RCC 7860 (cell line): ENCODE data around the gene WASF2.
A peak's percentile ranks its signal among the peaks of the same experiment; 100 is the strongest.
"Not testable (repeated sequence)": the region's sequence is repeated elsewhere in the genome, so short reads cannot be mapped to it uniquely, and the experiment has no call there.

Experiments used
- DNase-seq: peaks from one replicate; pipeline ENCODE4 v3.0.0-alpha.2; 2015; ENCODE audit warnings: low spot score
- FAIRE-seq: peaks from 2 replicates; lab custom pipeline; 2012; peaks lifted over from hg19 to GRCh38; lab: Jason Lieb, UNC

WASF2 gene

GRCh38 chr1:27400082-27400962 lies 89.6 kb downstream of the WASF2 start:
- FAIRE-seq = no peak
- DNase-seq = no peak

GRCh38 chr1:27399251-27400025 lies 90.5 kb downstream of the WASF2 start:
- FAIRE-seq (no peak), DNase-seq (no peak)

- no peak for DNase-seq
Measured at GRCh38 chr1:27398405-27399149, 91.4 kb downstream of the WASF2 start.

GRCh38 chr1:27397749-27398148 lies 92.2 kb downstream of the WASF2 start:
- DNase-seq (no peak), FAIRE-seq (no peak)

More at GRCh38 chr1:27398405-27399149, 91.4 kb downstream of the WASF2 start:
- FAIRE-seq = no peak

- no peak for FAIRE-seq
- DNase-seq = no peak
Measured at GRCh38 chr1:27397110-27397509, 92.9 kb downstream of the WASF2 start.

GRCh38 chr1:27395441-27396195 lies 94.3 kb downstream of the WASF2 start:
- FAIRE-seq (no peak), DNase-seq (peak; percentile 41)

GRCh38 chr1:27394925-27395324 lies 95.0 kb downstream of the WASF2 start:
- FAIRE-seq = no peak
- DNase-seq = no peak

- no peak for FAIRE-seq
- DNase-seq = no peak
Measured at GRCh38 chr1:27394282-27394658, 95.7 kb downstream of the WASF2 start.

- DNase-seq (no peak), FAIRE-seq (no peak)
Measured at GRCh38 chr1:27393641-27394281, 96.2 kb downstream of the WASF2 start.

- DNase-seq (no peak), FAIRE-seq (no peak)
Measured at GRCh38 chr1:27392778-27393635, 97.0 kb downstream of the WASF2 start.

GRCh38 chr1:27392096-27392777 lies 97.7 kb downstream of the WASF2 start, which contains the start of gene GPR3:
Gene GPR3 (plus strand): TSS chr1:27392622. CDS start chr1:27393799, 1,177 bp downstream.
- no peak for FAIRE-seq

GRCh38 chr1:27391511-27392095 lies 98.4 kb downstream of the WASF2 start:
- FAIRE-seq (no peak), DNase-seq (no peak)

More at GRCh38 chr1:27392096-27392777, 97.7 kb downstream of the WASF2 start, which contains the start of gene GPR3:
- peak; percentile 67 for DNase-seq

GRCh38 chr1:27388337-27389005 lies 101.5 kb downstream of the WASF2 start:
- no peak for FAIRE-seq
- DNase-seq = peak; percentile 32

- not testable (repeated sequence) for FAIRE-seq
Measured at GRCh38 chr1:27384797-27385196, 105.2 kb downstream of the WASF2 start.

GRCh38 chr1:27383661-27384060 lies 106.3 kb downstream of the WASF2 start:
- no peak for DNase-seq
- FAIRE-seq = no peak

More at GRCh38 chr1:27384797-27385196, 105.2 kb downstream of the WASF2 start:
- not testable (repeated sequence) for DNase-seq

GRCh38 chr1:27383039-27383605 lies 106.8 kb downstream of the WASF2 start, which contains the start of gene CD164L2:
Gene CD164L2 (minus strand): TSS chr1:27383333. CDS start chr1:27383239, 94 bp downstream.
- DNase-seq = no peak
- no peak for FAIRE-seq
